Measurements from ENCODE around the gene SPOCK1. TPM values are rescaled to one million over a fixed set of nuclear protein-coding genes. Genes with fewer than 3 reads are reported as not detected.

The SPOCK1 gene
- total and polyA plus RNA-seq, 12 donors, result 13.7 to 70.3 (median 28.6) TPM

DNA sequence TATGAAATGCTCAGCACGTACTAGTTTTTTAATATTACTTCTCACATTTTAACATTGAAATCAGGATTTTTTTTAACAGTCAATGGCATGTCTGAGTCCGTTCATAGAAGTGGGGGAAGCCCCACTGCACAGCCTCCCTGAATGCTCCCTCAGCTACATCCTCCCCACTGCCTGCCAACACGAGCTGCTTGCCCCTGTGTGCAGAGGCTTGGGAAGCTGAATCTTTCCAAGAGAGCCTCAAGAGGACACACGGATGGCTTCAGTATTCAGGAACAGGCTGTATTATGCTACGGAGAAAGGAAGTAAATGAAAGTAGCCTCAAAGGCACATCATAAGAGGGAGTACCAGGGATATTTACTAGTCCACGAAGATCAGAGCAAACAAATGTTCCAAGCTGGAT is 248.7 kb downstream of the SPOCK1 start:
- peaks cover 0 to 31% (median 12%) of the 10 kb centered on the region in 9 donors for H3K4me1 ChIP-seq
- 61 to 65% methylated on average over 6 of the region's 6 CpGs for WGBS, 2 donors
- H3K27ac ChIP-seq, result no peak overlapping the region
- no peaks in the 10 kb centered on the region for H3K9me3 ChIP-seq
- ATAC-seq (peak in 2 of 8 donors; percentile 21 to 58), DNase-seq (peak in 1 of 2 donors; percentile 18)
- H3K4me3 ChIP-seq, result no peak overlapping the region
- intact Hi-C loops (cut with DNase I), result no loop called here
- no peaks in the 10 kb centered on the region for H3K27me3 ChIP-seq
- TF ChIP-seq, protein P1, sequence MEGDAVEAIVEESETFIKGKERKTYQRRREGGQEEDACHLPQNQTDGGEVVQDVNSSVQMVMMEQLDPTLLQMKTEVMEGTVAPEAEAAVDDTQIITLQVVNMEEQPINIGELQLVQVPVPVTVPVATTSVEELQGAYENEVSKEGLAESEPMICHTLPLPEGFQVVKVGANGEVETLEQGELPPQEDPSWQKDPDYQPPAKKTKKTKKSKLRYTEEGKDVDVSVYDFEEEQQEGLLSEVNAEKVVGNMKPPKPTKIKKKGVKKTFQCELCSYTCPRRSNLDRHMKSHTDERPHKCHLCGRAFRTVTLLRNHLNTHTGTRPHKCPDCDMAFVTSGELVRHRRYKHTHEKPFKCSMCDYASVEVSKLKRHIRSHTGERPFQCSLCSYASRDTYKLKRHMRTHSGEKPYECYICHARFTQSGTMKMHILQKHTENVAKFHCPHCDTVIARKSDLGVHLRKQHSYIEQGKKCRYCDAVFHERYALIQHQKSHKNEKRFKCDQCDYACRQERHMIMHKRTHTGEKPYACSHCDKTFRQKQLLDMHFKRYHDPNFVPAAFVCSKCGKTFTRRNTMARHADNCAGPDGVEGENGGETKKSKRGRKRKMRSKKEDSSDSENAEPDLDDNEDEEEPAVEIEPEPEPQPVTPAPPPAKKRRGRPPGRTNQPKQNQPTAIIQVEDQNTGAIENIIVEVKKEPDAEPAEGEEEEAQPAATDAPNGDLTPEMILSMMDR (IDR thresholded peaks at IDR 0.05), result no peak
- H3K36me3 ChIP-seq, result no peaks in the 10 kb centered on the region

GRCh38 chr5:137248527-137248926 is 250.6 kb downstream of the SPOCK1 start:
- intact Hi-C loops (cut with DNase I), result no loop called here
- no peak overlapping the region for H3K4me3 ChIP-seq
- H3K4me1 ChIP-seq, result peaks cover 0 to 15% (median 5%) of the 10 kb centered on the region in 9 donors
- H3K27me3 ChIP-seq, result no peaks in the 10 kb centered on the region
- H3K36me3 ChIP-seq, result no peaks in the 10 kb centered on the region
- H3K27ac ChIP-seq, result no peak overlapping the region
- 93 to 95% methylated on average over 3 of the region's 3 CpGs for WGBS, 2 donors
- TF ChIP-seq, protein P1 (IDR thresholded peaks at IDR 0.05), result no peak
- no peak for DNase-seq
- no peaks in the 10 kb centered on the region for H3K9me3 ChIP-seq
- ATAC-seq, result no peak

GRCh38 chr5:137245438-137245837 is 253.7 kb downstream of the SPOCK1 start:
- 85 to 86% methylated on average over 2 of the region's 2 CpGs for WGBS, 2 donors
- H3K4me3 ChIP-seq, result no peak overlapping the region
- peaks cover 0 to 3% (median 0%) of the 10 kb centered on the region in 11 donors for H3K9me3 ChIP-seq
- no peak overlapping the region for H3K27ac ChIP-seq
- DNase-seq, result no peak
- ATAC-seq, result no peak
- H3K4me1 ChIP-seq, result peaks cover 0 to 7% (median 0%) of the 10 kb centered on the region in 9 donors
- H3K27me3 ChIP-seq, result no peaks in the 10 kb centered on the region
- intact Hi-C loops (cut with DNase I), result no loop called here
- H3K36me3 ChIP-seq, result no peaks in the 10 kb centered on the region
- TF ChIP-seq, protein P1 (IDR thresholded peaks at IDR 0.05), result no peak

GRCh38 chr5:137240285-137240684 is 258.8 kb downstream of the SPOCK1 start:
- no peaks in the 10 kb centered on the region for H3K4me1 ChIP-seq
- ATAC-seq, result no peak
- intact Hi-C loops (cut with DNase I), result no loop called here
- H3K9me3 ChIP-seq, result peaks cover 0 to 14% (median 0%) of the 10 kb centered on the region in 11 donors
- H3K27me3 ChIP-seq, result no peaks in the 10 kb centered on the region
- no peaks in the 10 kb centered on the region for H3K36me3 ChIP-seq
- H3K27ac ChIP-seq, result no peak overlapping the region
- no peak for DNase-seq
- no peak overlapping the region for H3K4me3 ChIP-seq
- WGBS, 2 donors, result 73 to 88% methylated on average over 2 of the region's 2 CpGs
- TF ChIP-seq, protein P1 (IDR thresholded peaks at IDR 0.05), result no peak
